ENCODE results near the gene LCN9.

GRCh38 chr9:135641047-135641446 lies 22.1 kb upstream of the LCN9 start:
- TF ChIP-seq CTCF (IDR thresholded peaks at IDR 0.05; ENCODE audit: insufficient read depth, low read depth, low read length) (no peak), EZH2 (IDR thresholded peaks at IDR 0.05; ENCODE audit: insufficient read depth, low read length) (no peak)
